ENCODE measurements around the gene TEKT5. TPM values are rescaled to one million over a fixed set of nuclear protein-coding genes. Genes with fewer than 3 reads are reported as not detected.
A peak's percentile ranks its signal among the peaks of the same experiment; 100 is the strongest.

TEKT5 gene
- total and polyA plus RNA-seq, 12 donors: 0.59 to 0.69 TPM; not detected in 10

- H3K4me3 ChIP-seq: no peak overlapping the region
- no peak for TF ChIP-seq CTCF (IDR thresholded peaks at IDR 0.05)
- no peaks in the 10 kb centered on the region for H3K9me3 ChIP-seq
- no peak overlapping the region for H3K27ac ChIP-seq
- DNase-seq (no peak), ATAC-seq (no peak)
- H3K36me3 ChIP-seq: no peaks in the 10 kb centered on the region
- peaks cover 0 to 3% (median 0%) of the 10 kb centered on the region in 7 donors for H3K27me3 ChIP-seq
- H3K4me1 ChIP-seq: no peaks in the 10 kb centered on the region
- intact Hi-C loops (cut with DNase I): no loop called here
- 96% methylated on average over 6 of the region's 6 CpGs for WGBS, 2 donors
Measured at GRCh38 chr16:10676284-10676683, 18.4 kb downstream of the TEKT5 start.

GRCh38 chr16:10675861-10676260, 18.9 kb downstream of the TEKT5 start:
- H3K36me3 ChIP-seq: no peaks in the 10 kb centered on the region
- no peak for TF ChIP-seq CTCF (IDR thresholded peaks at IDR 0.05)
- no peak overlapping the region for H3K27ac ChIP-seq
- no peak overlapping the region for H3K4me3 ChIP-seq
- no peak for DNase-seq
- no peaks in the 10 kb centered on the region for H3K4me1 ChIP-seq
- 90 to 94% methylated on average over 13 of the region's 13 CpGs for WGBS, 2 donors
- no peaks in the 10 kb centered on the region for H3K9me3 ChIP-seq
- peaks cover 0 to 3% (median 0%) of the 10 kb centered on the region in 7 donors for H3K27me3 ChIP-seq
- no peak for ATAC-seq
- intact Hi-C loops (cut with DNase I): no loop called here

- ATAC-seq (peak in 1 of 8 donors; percentile 80), DNase-seq (no peak)
- Histone ChIP-seq H3K27me3 (peaks cover 0 to 3% (median 0%) of the 10 kb centered on the region in 7 donors), H3K4me3 (no peak overlapping the region), H3K9me3 (no peaks in the 10 kb centered on the region), H3K27ac (no peak overlapping the region), H3K4me1 (no peaks in the 10 kb centered on the region), H3K36me3 (no peaks in the 10 kb centered on the region)
- intact Hi-C loops (cut with DNase I): no loop called here
- WGBS, 2 donors: 87 to 88% methylated on average over 11 of the region's 11 CpGs
- no peak for TF ChIP-seq CTCF (IDR thresholded peaks at IDR 0.05)
Measured at GRCh38 chr16:10675216-10675615, 19.5 kb downstream of the TEKT5 start.

- H3K4me3 ChIP-seq: no peak overlapping the region
- no peaks in the 10 kb centered on the region for H3K36me3 ChIP-seq
- H3K27me3 ChIP-seq: no peaks in the 10 kb centered on the region
- no peaks in the 10 kb centered on the region for H3K9me3 ChIP-seq
- peaks cover 0 to 5% (median 0%) of the 10 kb centered on the region in 9 donors for H3K4me1 ChIP-seq
- H3K27ac ChIP-seq: no peak overlapping the region
- ATAC-seq (no peak), DNase-seq (no peak)
- TF ChIP-seq CTCF (IDR thresholded peaks at IDR 0.05): no peak
- 49 to 64% methylated on average over 4 of the region's 4 CpGs for whole genome bisulfite sequencing, 2 donors
- intact Hi-C loops (cut with DNase I): no loop called here
Measured at GRCh38 chr16:10671729-10672128, 23.0 kb downstream of the TEKT5 start.

Data from heart right ventricle (tissue), 16 donors.